ENCODE results near the gene TBC1D22A.

TBC1D22A gene

GRCh38 chr22:46863794-46864193 is 101.3 kb downstream of the TBC1D22A start:
- DNase-seq = peak; percentile 37

- no peak for DNase-seq
Observed at GRCh38 chr22:46864314-46865051, 102.0 kb downstream of the TBC1D22A start.

GRCh38 chr22:46865052-46865434 is 102.6 kb downstream of the TBC1D22A start:
- DNase-seq = no peak

GRCh38 chr22:46865642-46866041 is 103.2 kb downstream of the TBC1D22A start:
- no peak for DNase-seq

GRCh38 chr22:46866591-46866990 is 104.1 kb downstream of the TBC1D22A start:
- DNase-seq = no peak

- no peak for DNase-seq
Observed at GRCh38 chr22:46867106-46867505, 104.7 kb downstream of the TBC1D22A start.

- DNase-seq = no peak
Observed at GRCh38 chr22:46869329-46869728, 106.9 kb downstream of the TBC1D22A start.

GRCh38 chr22:46869831-46870441 is 107.5 kb downstream of the TBC1D22A start:
- no peak for DNase-seq

- DNase-seq = no peak
Observed at GRCh38 chr22:46871826-46872225, 109.4 kb downstream of the TBC1D22A start.

- no peak for DNase-seq
Observed at GRCh38 chr22:46875089-46875488, 112.6 kb downstream of the TBC1D22A start.

- no peak for DNase-seq
Observed at GRCh38 chr22:46876357-46876934, 114.0 kb downstream of the TBC1D22A start.

- no peak for DNase-seq
Observed at GRCh38 chr22:46878191-46878948, 115.9 kb downstream of the TBC1D22A start.

- no peak for DNase-seq
Observed at GRCh38 chr22:46879083-46879482, 116.6 kb downstream of the TBC1D22A start.

GRCh38 chr22:46881373-46882118 is 119.1 kb downstream of the TBC1D22A start:
- DNase-seq = no peak

GRCh38 chr22:46883092-46883910 is 120.9 kb downstream of the TBC1D22A start:
- DNase-seq = no peak

GRCh38 chr22:46884365-46884764 is 121.9 kb downstream of the TBC1D22A start:
- no peak for DNase-seq

- DNase-seq = no peak
Observed at GRCh38 chr22:46887978-46888377, 125.5 kb downstream of the TBC1D22A start.

GRCh38 chr22:46890819-46891218 is 128.4 kb downstream of the TBC1D22A start:
- DNase-seq = no peak

GRCh38 chr22:46891382-46891951 is 129.0 kb downstream of the TBC1D22A start:
- no peak for DNase-seq

GRCh38 chr22:46892866-46893265 is 130.4 kb downstream of the TBC1D22A start:
- DNase-seq = no peak

GRCh38 chr22:46893281-46894020 is 131.0 kb downstream of the TBC1D22A start:
- DNase-seq = no peak
